ENCODE measurements around the gene TACC2.

- no peak for TF ChIP-seq POLR2A (IDR thresholded peaks at IDR 0.05)
- no peak for TF ChIP-seq CTCF (IDR thresholded peaks at IDR 0.05)
Measured at GRCh38 chr10:122244001-122244975, 255.3 kb downstream of the TACC2 start.
